ENCODE measurements around the gene TRIM16.
"Not testable (repeated sequence)": the region's sequence is repeated elsewhere in the genome, so short reads cannot be mapped to it uniquely, and the experiment has no call there.

DNA sequence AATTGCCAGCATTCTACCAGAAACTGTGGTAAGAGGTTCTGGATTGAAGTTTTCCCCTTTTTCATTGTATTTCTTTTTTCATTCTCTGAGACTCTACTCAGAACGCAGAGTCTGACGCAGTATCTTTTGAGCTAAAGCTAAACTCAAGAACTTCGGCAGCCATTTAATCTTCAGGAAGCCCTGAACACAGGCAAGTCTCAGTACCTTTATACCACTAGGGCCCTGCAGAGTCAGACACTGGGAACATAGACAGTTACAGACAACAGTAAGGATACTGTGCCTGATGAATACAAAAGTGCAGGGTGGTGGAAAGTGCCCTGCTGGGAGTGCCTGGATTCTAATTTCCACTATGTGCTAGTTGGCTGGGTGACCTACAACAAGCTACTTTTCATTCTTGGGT, 976 bp downstream of the TRIM16 start:
- TF ChIP-seq MIER2 (CRISPR knock-in tag; IDR thresholded peaks at IDR 0.05); ATF7 (IDR thresholded peaks at IDR 0.05); ATF7 (CRISPR knock-in tag; IDR thresholded peaks at IDR 0.05); ASH2L (IDR thresholded peaks at IDR 0.05; ENCODE audit: insufficient read length, low read depth, low read length); MYNN (CRISPR knock-in tag; IDR thresholded peaks at IDR 0.05; ENCODE audit: low read depth): not testable (repeated sequence)
- TF ChIP-seq, protein P1, sequence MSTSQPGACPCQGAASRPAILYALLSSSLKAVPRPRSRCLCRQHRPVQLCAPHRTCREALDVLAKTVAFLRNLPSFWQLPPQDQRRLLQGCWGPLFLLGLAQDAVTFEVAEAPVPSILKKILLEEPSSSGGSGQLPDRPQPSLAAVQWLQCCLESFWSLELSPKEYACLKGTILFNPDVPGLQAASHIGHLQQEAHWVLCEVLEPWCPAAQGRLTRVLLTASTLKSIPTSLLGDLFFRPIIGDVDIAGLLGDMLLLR (CRISPR knock-in tag; IDR thresholded peaks at IDR 0.05) = not testable (repeated sequence)
